Small intestine (tissue), 7 donors: ENCODE measurements around the gene KCNAB2. TPM values are rescaled to one million over a fixed set of nuclear protein-coding genes. Genes with fewer than 3 reads are reported as not detected.

Experiments
- DNase-seq, 2 donors: peaks; one replicate each; pipeline versions ENCODE4 v3.0.0 to v3.0.0-alpha.2; 2013
- FAIRE-seq: peaks from 2 replicates; lab custom pipeline; 2012; peaks lifted over from hg19 to GRCh38; lab: Jason Lieb, UNC
- H3K27ac ChIP-seq, 3 donors: one replicate each; pipeline ENCODE4 v1.5.1; 2013; ENCODE audit warnings: low read length in 2 of 3, mild to moderate bottlenecking in 2 of 3, control low read depth in 1 of 3, inconsistent platforms in 1 of 3, low read depth in 1 of 3, moderate library complexity in 1 of 3
- H3K27me3 ChIP-seq, 3 donors: one replicate each; pipeline ENCODE4 v1.6.1; 2013; ENCODE audit warnings: low read length in 3 of 3, inconsistent platforms in 1 of 3; ENCODE audit not compliant: control insufficient read depth in 3 of 3, insufficient read depth in 3 of 3
- H3K36me3 ChIP-seq, 3 donors: one replicate each; pipeline ENCODE4 v1.6.1; 2013; ENCODE audit warnings: low read length in 3 of 3, inconsistent platforms in 1 of 3, low read depth in 1 of 3, mild to moderate bottlenecking in 1 of 3, moderate library complexity in 1 of 3; ENCODE audit not compliant: control insufficient read depth in 3 of 3, insufficient read depth in 2 of 3
- H3K4me1 ChIP-seq, 3 donors: one replicate each; pipeline ENCODE4 v1.6.1; 2013; ENCODE audit warnings: low read length in 2 of 3, inconsistent platforms in 1 of 3, low read depth in 1 of 3, mild to moderate bottlenecking in 1 of 3, moderate library complexity in 1 of 3; ENCODE audit not compliant: control insufficient read depth in 3 of 3, insufficient read depth in 2 of 3
- H3K4me3 ChIP-seq, 3 donors: one replicate each; pipeline ENCODE4 v1.5.1; 2013; ENCODE audit warnings: low read length in 3 of 3, control low read depth in 1 of 3, inconsistent platforms in 1 of 3, low read depth in 1 of 3, mild to moderate bottlenecking in 1 of 3, moderate library complexity in 1 of 3
- H3K9me3 ChIP-seq, 2 donors: one replicate each; pipeline ENCODE4 v1.6.1; 2013; ENCODE audit warnings: low read depth in 1 of 2, low read length in 1 of 2; ENCODE audit not compliant: control insufficient read depth in 2 of 2, insufficient read depth in 1 of 2
- WGBS, 3 donors: extraction: QIAGEN DNeasy Blood & Tissue Kit; methylation state at CpG; one replicate each; pipeline ENCODE4 v1.1.7; 2013; 5-methylcytosine and 5-hydroxymethylcytosine counted together
- polyA plus RNA-seq, 4 donors: library from polyadenylated mRNA; stranded (reverse) in 3 of 4; unstranded in 1 of 4; fragments of 200-250 nt in 3 of 4; fragments of 120-200 nt in 1 of 4; gene quantifications; one replicate each; pipeline versions ENCODE4 v1.2.1 to v1.2.3, GENCODE V29; 2013
- donor health status: healthy with polysubstance abuse.
- donor health status: control.
- donor health status: control.
- donor health status: Bipolar disorder and iron deficiency.
- donor health status: healthy.

The KCNAB2 gene
- polyA plus RNA-seq, 4 donors = 1.1 to 35.7 (median 5.3) TPM

DNA sequence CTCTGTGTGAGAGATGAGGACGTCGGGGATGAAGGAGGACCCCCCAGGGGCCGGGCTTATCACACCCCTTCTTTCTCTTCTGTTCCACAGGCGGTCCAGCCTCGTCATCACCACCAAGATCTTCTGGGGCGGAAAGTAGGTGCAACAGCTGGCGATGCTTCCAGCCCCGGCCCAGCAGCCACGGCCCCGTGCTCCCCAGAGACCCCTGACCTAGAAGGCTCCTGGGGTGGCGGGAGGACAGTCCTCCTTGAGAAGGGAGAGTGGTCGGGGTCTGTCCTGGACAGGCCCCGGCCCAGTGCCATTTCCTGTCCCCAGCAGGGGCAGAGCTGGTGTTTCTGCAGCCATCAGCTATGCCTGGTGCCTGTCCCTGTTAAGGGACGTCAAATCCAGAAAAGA lies 41.7 kb downstream of the KCNAB2 start:
- FAIRE-seq = no peak
- H3K4me1 ChIP-seq = no peaks in the 10 kb centered on the region
- no peak for DNase-seq

DNA sequence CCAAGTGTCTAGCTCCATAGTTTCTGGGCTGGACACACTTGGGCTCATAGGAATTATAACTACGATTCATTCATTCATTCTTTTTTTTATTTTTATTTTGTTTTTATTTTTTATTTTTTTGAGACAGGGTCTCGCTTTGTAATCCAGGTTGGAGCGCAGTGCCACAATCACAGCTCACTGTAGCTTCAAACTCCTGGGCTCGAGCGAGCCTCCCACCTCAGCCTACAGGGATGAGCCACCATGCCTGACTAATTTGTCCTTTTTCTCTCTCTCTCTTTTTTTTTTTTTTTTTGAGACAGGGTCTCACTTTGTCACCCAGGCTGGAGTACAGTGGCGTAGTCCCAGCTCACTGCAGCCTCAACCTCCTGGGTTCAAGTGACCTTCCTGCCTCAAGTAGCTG lies 42.3 kb downstream of the KCNAB2 start:
- Histone ChIP-seq H3K4me1 (no peaks in the 10 kb centered on the region), H3K4me3 (no peak overlapping the region), H3K27me3 (no peaks in the 10 kb centered on the region), H3K27ac (no peak overlapping the region), H3K36me3 (peaks cover 0 to 2% (median 2%) of the 10 kb centered on the region in 3 donors), H3K9me3 (no peaks in the 10 kb centered on the region)
- 94 to 96% (median 96%) methylated on average over 6 of the region's 6 CpGs for WGBS, 3 donors
- DNase-seq (no peak), FAIRE-seq (no peak)

More for the DNA sequence above, 41.7 kb downstream of the KCNAB2 start:
- Histone ChIP-seq H3K36me3 (peaks cover 0 to 3% (median 0%) of the 10 kb centered on the region in 3 donors), H3K27me3 (no peaks in the 10 kb centered on the region), H3K9me3 (no peaks in the 10 kb centered on the region), H3K4me3 (no peak overlapping the region), H3K27ac (no peak overlapping the region)
- 79 to 88% (median 82%) methylated on average over 11 to 14 of the region's 14 CpGs for WGBS, 3 donors

DNA sequence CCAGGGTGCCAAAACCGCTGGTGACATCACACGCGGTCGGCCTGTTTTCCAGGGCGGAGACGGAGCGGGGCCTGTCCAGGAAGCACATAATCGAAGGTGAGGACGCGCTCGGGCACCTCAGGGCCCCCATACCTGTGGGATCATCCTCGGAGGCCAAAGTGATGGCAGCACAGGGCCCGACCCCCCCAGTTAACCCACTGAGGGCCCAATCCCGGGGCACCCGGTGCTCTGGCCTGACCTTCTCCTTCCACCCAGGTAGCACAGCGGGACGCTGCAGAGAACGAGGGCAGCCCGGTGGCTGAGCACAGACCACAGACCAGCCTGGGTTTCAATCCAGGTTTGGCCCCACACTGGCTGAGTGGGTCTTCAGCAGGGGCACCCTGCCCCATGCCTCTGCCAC lies 43.3 kb downstream of the KCNAB2 start:
- Histone ChIP-seq H3K27ac (no peak overlapping the region), H3K4me1 (no peaks in the 10 kb centered on the region), H3K36me3 (peaks cover 0 to 2% (median 2%) of the 10 kb centered on the region in 3 donors), H3K27me3 (no peaks in the 10 kb centered on the region), H3K9me3 (no peaks in the 10 kb centered on the region), H3K4me3 (no peak overlapping the region)
- DNase-seq (no peak), FAIRE-seq (no peak)
- WGBS, 3 donors = 85 to 86% (median 86%) methylated on average over 17 to 19 of the region's 19 CpGs

GRCh38 chr1:6090288-6090687 lies 44.6 kb downstream of the KCNAB2 start:
- FAIRE-seq (no peak), DNase-seq (no peak)
- no peak overlapping the region for H3K27ac ChIP-seq
- H3K9me3 ChIP-seq = no peaks in the 10 kb centered on the region
- H3K27me3 ChIP-seq = no peaks in the 10 kb centered on the region
- peaks cover 0 to 8% (median 2%) of the 10 kb centered on the region in 3 donors for H3K36me3 ChIP-seq
- H3K4me1 ChIP-seq = no peaks in the 10 kb centered on the region
- no peak overlapping the region for H3K4me3 ChIP-seq
- WGBS, 3 donors = 83 to 90% (median 84%) methylated on average over 17 to 18 of the region's 18 CpGs

- no peak for DNase-seq
- no peak overlapping the region for H3K4me3 ChIP-seq
- 77 to 87% (median 86%) methylated on average over 25 of the region's 25 CpGs for WGBS, 3 donors
- H3K4me1 ChIP-seq = no peaks in the 10 kb centered on the region
- H3K27me3 ChIP-seq = no peaks in the 10 kb centered on the region
- no peak for FAIRE-seq
- peaks cover 0 to 5% (median 2%) of the 10 kb centered on the region in 3 donors for H3K36me3 ChIP-seq
- H3K9me3 ChIP-seq = no peaks in the 10 kb centered on the region
- no peak overlapping the region for H3K27ac ChIP-seq
Measured at GRCh38 chr1:6090996-6091822, 45.5 kb downstream of the KCNAB2 start.

DNA sequence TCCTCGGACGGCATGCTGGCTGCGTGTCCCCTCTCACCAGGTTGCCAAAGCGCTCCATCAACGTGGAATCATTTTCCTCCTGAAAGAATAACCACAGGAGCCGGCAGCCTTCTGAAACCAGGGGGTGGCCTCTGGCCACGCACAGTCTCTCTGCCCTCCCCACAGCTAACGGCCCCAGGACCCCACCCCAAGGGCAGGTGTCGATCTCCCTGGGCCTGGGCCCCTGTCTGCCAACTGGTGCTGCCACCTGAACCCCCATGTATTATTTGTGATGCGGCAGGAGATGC lies 46.1 kb downstream of the KCNAB2 start:
- Histone ChIP-seq H3K27me3 (no peaks in the 10 kb centered on the region), H3K27ac (no peak overlapping the region), H3K4me1 (no peaks in the 10 kb centered on the region), H3K36me3 (peaks cover 0 to 5% (median 2%) of the 10 kb centered on the region in 3 donors), H3K9me3 (no peaks in the 10 kb centered on the region), H3K4me3 (no peak overlapping the region)
- FAIRE-seq (no peak), DNase-seq (no peak)
- WGBS, 3 donors = 75 to 86% (median 82%) methylated on average over 9 to 10 of the region's 10 CpGs

DNA sequence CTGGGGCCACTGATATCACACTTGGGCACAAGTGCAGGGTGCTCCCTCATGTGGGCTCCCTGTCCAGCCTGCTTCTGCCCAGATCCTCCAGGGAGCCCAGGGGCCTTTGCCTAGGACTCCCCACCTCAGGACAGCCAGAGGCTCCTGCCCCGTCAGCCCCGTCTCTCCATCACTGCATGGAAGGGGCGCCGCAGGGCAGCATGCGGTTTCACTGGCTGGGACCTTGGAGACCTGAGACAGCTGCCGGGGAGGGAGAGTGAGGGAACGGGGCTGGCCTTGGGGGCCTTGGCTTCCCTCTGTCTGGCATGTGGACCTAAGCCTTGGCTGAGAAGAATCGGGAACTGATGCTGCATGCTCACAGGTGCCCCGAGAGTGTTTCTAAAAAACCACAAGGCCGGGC lies 46.5 kb downstream of the KCNAB2 start:
- DNase-seq = no peak
- WGBS, 3 donors = 76 to 92% (median 88%) methylated on average over 10 of the region's 10 CpGs
- H3K4me3 ChIP-seq = no peak overlapping the region

GRCh38 chr1:6093071-6093470 lies 47.4 kb downstream of the KCNAB2 start:
- Histone ChIP-seq H3K4me3 (no peak overlapping the region), H3K36me3 (peaks cover 0 to 5% (median 2%) of the 10 kb centered on the region in 3 donors), H3K4me1 (no peaks in the 10 kb centered on the region), H3K27ac (no peak overlapping the region), H3K9me3 (no peaks in the 10 kb centered on the region), H3K27me3 (no peaks in the 10 kb centered on the region)
- DNase-seq (no peak), FAIRE-seq (no peak)
- 74 to 83% (median 75%) methylated on average over 10 of the region's 10 CpGs for WGBS, 3 donors

More for the DNA sequence above, 46.5 kb downstream of the KCNAB2 start:
- Histone ChIP-seq H3K27ac (no peak overlapping the region), H3K4me1 (no peaks in the 10 kb centered on the region), H3K36me3 (peaks cover 0 to 5% (median 2%) of the 10 kb centered on the region in 3 donors), H3K27me3 (no peaks in the 10 kb centered on the region), H3K9me3 (no peaks in the 10 kb centered on the region)
- no peak for FAIRE-seq
